ENCODE measurements around the gene ZNF33B. TPM values are rescaled to one million over a fixed set of nuclear protein-coding genes. Genes with fewer than 3 reads are reported as not detected.

The ZNF33B gene
- polyA plus RNA-seq, 3 donors: 3.2 to 7.5 (median 3.8) TPM

DNA sequence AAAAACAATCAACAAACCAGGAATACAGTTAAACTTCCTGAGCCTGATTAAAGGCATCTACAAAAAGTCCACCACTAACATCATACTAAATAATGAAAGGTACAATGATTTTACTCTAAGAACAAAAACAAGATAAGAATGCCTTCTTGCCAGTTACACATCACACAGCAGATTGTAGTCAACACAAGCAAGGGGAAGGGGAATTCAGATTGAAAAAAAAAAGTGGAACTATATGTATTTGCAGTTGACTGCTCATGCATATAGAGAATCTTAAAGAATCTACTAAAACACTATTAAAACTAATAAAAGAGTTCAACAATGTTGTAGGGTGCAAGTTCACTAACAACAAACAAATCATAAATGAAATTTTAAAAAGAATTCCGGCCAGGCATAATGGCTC is 28.5 kb downstream of the ZNF33B start:
- Histone ChIP-seq H3K4me3 (replicated peaks in 1 of 3; ENCODE audit: low read depth in 2 of 3, low read length in 3 of 3) (no peak overlapping the region), H3K9me3 (replicated peaks in 1 of 2; ENCODE audit: control insufficient read depth in 1 of 2, insufficient read depth in 1 of 2, low read length in 2 of 2) (peaks cover 11 to 19% of the 10 kb centered on the region in 2 donors), H4K20me1 (ENCODE audit: insufficient read depth, low read length) (no peaks in the 10 kb centered on the region), H3K27me3 (ENCODE audit: control insufficient read depth in 2 of 2, insufficient read depth in 2 of 2, low read length in 2 of 2) (no peaks in the 10 kb centered on the region), H2AFZ (ENCODE audit: insufficient read depth, low read depth, low read length, poor library complexity, severe bottlenecking) (no peak overlapping the region), H3K79me2 (ENCODE audit: insufficient read depth, low read length) (no peaks in the 10 kb centered on the region), H3K4me1 (ENCODE audit: control insufficient read depth in 1 of 2, insufficient read depth in 2 of 2, low read length in 2 of 2) (no peaks in the 10 kb centered on the region), H3K36me3 (replicated peaks in 1 of 2; ENCODE audit: control insufficient read depth in 1 of 2, insufficient read depth in 2 of 2, low read length in 2 of 2) (peaks cover 24 to 69% of the 10 kb centered on the region in 2 donors), H3K27ac (ENCODE audit: low read depth in 1 of 2, low read length in 2 of 2) (no peak overlapping the region), H3K9ac (ENCODE audit: insufficient read depth, low read length, poor library complexity, severe bottlenecking) (no peak overlapping the region), H3K4me2 (replicated peaks; ENCODE audit: extremely low read depth, low read length, poor library complexity, severe bottlenecking) (no peak overlapping the region)
- DNase-seq: no peak
- no peak overlapping the region for H3K4me3 Mint-ChIP-seq
- H3K36me3 Mint-ChIP-seq: peaks cover 68 to 80% of the 10 kb centered on the region in 2 donors
- no peaks in the 10 kb centered on the region for H3K4me1 Mint-ChIP-seq
- no peak for TF ChIP-seq CTCF (IDR thresholded peaks at IDR 0.05)
- intact Hi-C loops (cut with micrococcal nuclease): no loop called here
- peaks cover 0 to 3% (median 0%) of the 10 kb centered on the region in 3 donors for H3K27me3 Mint-ChIP-seq (ENCODE audit: low read depth in 3 of 3)
- no peak overlapping the region for H3K27ac Mint-ChIP-seq
- 89% methylated on average over 1 of the region's 1 CpG for WGBS (ENCODE audit: insufficient coverage)
- H3K9me3 Mint-ChIP-seq: peaks cover 16 to 35% (median 19%) of the 10 kb centered on the region in 7 donors

DNA sequence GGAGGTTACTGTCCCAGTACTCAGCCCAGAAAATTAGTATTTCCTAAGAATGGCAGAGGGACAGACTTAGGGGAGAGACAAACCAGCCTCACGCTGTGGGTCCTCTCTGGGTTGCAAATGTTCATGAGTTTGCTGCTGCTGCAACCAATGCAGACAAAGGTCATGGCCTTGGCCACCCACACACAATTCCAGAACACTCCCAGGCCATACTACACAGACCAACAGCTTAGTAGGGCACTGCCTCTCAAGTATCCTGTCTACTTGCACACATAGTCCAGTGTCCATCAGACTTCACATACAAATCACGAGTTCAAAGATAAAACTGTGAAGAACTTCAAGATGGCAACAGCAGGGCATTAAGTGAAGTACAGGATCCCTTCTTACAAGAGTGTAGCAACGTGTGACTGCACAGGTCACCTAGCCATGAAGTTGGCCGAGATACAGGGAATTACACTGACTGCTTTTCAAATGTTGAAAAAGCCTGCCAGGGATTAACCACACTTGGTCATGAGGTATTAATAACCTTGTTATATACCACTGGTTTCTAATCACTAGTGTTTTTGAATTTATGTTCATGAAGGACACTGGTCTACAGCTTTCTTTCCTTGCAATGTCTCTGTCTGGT is 40.0 kb downstream of the ZNF33B start:
- Mint-ChIP-seq H3K9me3 (peaks cover 29 to 48% (median 36%) of the 10 kb centered on the region in 7 donors), H3K4me3 (no peak overlapping the region), H3K4me1 (no peaks in the 10 kb centered on the region), H3K27me3 (ENCODE audit: low read depth in 3 of 3) (peaks cover 0 to 1% (median 1%) of the 10 kb centered on the region in 3 donors), H3K27ac (no peak overlapping the region), H3K36me3 (peaks cover 45 to 53% of the 10 kb centered on the region in 2 donors)
- Histone ChIP-seq H4K20me1 (ENCODE audit: insufficient read depth, low read length) (no peaks in the 10 kb centered on the region), H3K9me3 (replicated peaks in 1 of 2; ENCODE audit: control insufficient read depth in 1 of 2, insufficient read depth in 1 of 2, low read length in 2 of 2) (peaks cover 13 to 49% of the 10 kb centered on the region in 2 donors), H3K9ac (ENCODE audit: insufficient read depth, low read length, poor library complexity, severe bottlenecking) (no peak overlapping the region), H3K27me3 (ENCODE audit: control insufficient read depth in 2 of 2, insufficient read depth in 2 of 2, low read length in 2 of 2) (no peaks in the 10 kb centered on the region), H3K79me2 (ENCODE audit: insufficient read depth, low read length) (no peaks in the 10 kb centered on the region), H3K4me1 (ENCODE audit: control insufficient read depth in 1 of 2, insufficient read depth in 2 of 2, low read length in 2 of 2) (no peaks in the 10 kb centered on the region), H3K4me2 (replicated peaks; ENCODE audit: extremely low read depth, low read length, poor library complexity, severe bottlenecking) (no peak overlapping the region), H3K36me3 (replicated peaks in 1 of 2; ENCODE audit: control insufficient read depth in 1 of 2, insufficient read depth in 2 of 2, low read length in 2 of 2) (peaks cover 15 to 47% of the 10 kb centered on the region in 2 donors), H3K27ac (ENCODE audit: low read depth in 1 of 2, low read length in 2 of 2) (no peak overlapping the region), H2AFZ (ENCODE audit: insufficient read depth, low read depth, low read length, poor library complexity, severe bottlenecking) (no peak overlapping the region), H3K4me3 (replicated peaks in 1 of 3; ENCODE audit: low read depth in 2 of 3, low read length in 3 of 3) (no peak overlapping the region)
- 100% methylated on average over 3 of the region's 4 CpGs for WGBS (ENCODE audit: insufficient coverage)
- intact Hi-C loops (cut with micrococcal nuclease): no loop called here
- TF ChIP-seq CTCF (IDR thresholded peaks at IDR 0.05): no peak
- no peak for DNase-seq

Data from CD14-positive monocyte (primary cell).